GM12873 (cell line): ENCODE measurements around the gene SPINK1.

Experiments used
- TF ChIP-seq, protein P1 (sequence below): IDR thresholded peaks from 2 replicates; pipeline ENCODE4 v1.5.1; 2012; ENCODE audit warnings: low read depth, mild to moderate bottlenecking, moderate library complexity, low read length, control low read depth; ENCODE audit not compliant: insufficient read depth; ENCODE audit errors: missing control alignments

SPINK1 gene

DNA sequence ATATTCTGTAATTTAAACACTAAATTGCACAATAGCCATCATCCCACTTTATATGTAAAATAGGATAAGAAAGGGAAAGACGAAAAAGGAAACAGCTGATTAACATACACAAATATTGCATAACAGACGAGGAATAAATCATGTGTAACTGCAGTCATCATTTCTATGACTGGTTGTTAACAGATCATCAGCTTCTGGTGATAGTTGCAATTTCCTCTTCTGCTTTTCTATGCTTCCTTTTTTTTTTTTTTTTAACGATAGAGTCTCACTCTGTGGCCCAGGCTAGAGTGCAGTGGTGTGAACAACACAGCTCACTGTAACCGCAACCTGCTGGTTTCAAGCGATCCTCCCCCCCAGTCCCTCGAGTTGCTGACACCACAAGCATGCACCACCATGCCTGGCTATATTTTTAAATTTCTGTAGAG lies 26.4 kb downstream of the SPINK1 start:
- TF ChIP-seq, protein P1, sequence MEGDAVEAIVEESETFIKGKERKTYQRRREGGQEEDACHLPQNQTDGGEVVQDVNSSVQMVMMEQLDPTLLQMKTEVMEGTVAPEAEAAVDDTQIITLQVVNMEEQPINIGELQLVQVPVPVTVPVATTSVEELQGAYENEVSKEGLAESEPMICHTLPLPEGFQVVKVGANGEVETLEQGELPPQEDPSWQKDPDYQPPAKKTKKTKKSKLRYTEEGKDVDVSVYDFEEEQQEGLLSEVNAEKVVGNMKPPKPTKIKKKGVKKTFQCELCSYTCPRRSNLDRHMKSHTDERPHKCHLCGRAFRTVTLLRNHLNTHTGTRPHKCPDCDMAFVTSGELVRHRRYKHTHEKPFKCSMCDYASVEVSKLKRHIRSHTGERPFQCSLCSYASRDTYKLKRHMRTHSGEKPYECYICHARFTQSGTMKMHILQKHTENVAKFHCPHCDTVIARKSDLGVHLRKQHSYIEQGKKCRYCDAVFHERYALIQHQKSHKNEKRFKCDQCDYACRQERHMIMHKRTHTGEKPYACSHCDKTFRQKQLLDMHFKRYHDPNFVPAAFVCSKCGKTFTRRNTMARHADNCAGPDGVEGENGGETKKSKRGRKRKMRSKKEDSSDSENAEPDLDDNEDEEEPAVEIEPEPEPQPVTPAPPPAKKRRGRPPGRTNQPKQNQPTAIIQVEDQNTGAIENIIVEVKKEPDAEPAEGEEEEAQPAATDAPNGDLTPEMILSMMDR: no peak

DNA sequence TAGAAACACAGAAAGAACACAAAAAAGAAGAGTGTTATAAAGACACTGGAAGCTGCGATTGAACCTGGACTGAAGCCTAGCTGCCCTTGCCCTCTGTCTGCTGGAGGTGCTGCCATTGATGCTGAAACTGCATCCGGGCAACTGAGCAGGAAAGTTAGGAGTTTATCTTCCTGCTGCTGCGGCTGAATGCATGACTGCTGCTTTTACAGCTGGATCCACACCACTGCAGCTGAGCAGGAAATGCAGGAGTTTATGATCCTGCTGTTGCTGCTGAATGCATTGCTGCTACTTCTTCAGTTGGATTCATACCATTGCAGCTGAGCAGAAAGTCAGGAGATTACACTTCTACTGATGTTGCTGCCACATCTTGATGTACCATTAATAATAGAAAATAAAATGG lies 27.1 kb downstream of the SPINK1 start:
- TF ChIP-seq, protein P1: no peak

DNA sequence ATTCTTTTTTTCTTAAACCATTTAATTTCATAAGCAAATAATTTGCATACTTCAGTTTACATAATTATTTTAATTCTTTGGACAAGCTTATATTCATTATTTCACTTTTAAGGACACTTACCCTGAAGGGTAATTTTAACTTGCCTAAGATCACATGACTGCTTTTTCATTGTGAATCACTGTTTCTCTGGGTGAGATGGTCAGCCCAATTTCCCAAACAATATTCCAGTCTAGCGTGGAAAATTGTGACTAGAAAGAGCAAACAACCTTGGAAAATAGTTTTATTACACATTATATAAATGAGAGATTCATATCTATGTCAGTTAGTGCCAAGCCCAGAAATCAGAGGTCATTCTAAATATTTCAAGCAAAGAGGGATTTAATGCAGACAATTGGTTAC lies 27.5 kb downstream of the SPINK1 start:
- TF ChIP-seq, protein P1: no peak

DNA sequence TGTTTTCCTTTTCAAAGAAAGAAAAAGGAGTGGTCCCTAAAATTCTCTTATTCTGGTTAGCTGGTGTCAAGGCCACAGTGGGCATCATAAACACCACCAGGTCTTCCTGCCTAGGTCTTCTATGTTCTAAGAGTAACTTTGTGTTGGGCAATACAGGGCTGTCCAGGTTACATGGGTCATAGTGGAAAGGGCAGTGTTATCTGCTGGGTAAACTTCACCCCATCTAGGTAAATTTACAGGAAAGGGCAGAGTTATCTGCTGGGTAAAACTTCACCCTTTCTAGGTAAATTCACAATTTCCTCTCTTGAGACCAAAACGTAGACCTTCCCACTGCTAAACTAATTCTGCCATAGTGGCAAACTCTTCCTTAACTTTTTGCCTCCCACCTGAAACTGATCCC lies 30.0 kb downstream of the SPINK1 start:
- TF ChIP-seq, protein P1: no peak

DNA sequence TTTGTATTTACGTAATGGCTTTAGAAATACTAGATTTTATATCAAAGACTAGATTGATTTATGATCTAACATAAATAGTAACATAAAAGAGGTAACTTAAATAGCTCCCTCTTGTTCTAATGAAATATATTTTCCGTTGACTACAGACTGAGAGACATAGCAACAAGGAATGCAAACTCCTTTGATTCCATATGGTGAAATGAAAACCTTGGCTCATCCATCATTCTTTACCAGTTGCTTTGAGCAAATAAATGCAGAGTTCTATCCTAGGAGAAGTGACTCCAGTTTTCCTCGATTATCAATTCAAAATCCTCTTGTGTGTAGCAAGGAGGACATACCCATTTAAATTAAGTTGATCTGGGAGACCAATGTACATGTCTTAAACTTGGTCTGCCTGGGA lies 31.0 kb downstream of the SPINK1 start:
- TF ChIP-seq, protein P1: no peak

DNA sequence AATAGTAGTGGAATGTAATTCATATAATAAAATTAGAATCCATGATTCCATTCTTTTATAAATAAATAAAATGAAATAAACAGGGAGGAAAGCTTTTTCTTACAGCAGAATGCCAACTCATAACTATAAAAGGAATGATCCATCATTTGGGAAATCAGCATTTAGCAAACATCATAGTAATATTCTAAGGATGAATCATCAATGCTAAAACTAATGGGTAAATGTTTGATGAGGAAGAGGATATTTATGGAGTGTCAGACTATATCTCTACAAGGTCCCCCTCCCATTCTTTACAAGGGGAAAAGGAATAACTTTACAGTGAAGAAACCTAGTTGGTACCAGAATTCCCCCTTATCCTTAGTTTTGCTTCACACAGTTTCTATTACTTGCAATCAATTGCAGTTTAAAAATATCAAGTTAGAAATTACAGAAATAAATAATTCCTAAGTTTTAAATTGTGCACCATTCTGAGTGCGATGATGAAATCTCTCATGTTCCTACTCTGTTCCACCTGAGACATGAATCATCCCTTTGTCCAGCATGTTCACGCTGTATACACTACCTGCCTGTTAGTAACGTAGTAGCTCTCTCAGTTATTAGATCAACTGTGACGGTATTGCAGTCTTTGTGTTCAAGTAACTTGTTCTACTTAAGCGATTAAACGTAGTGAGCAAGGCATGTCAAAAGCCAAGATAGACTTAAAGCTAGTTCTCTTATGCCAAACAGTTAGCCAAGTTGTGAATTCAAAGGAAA lies 34.7 kb downstream of the SPINK1 start:
- TF ChIP-seq, protein P1: no peak

DNA sequence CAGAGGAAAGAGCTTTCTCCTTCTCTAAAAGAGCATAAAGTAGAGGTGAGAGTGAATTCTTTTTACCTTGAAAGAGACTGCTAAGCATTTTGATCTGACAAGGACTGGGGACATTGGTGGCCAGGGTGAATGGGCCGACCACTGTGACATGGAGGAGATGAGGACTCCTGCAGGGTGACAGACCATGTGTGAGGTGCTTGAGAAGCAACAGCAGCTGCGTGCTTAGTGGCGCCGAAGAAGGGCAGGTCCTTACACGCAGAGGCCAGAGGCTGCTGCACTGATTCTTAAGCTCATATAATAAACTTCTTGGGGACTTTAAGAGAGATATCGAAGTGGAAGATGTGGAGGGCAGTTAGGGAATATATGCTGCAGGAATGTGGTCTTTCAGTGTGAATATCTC lies 40.3 kb downstream of the SPINK1 start:
- TF ChIP-seq, protein P1: no peak

DNA sequence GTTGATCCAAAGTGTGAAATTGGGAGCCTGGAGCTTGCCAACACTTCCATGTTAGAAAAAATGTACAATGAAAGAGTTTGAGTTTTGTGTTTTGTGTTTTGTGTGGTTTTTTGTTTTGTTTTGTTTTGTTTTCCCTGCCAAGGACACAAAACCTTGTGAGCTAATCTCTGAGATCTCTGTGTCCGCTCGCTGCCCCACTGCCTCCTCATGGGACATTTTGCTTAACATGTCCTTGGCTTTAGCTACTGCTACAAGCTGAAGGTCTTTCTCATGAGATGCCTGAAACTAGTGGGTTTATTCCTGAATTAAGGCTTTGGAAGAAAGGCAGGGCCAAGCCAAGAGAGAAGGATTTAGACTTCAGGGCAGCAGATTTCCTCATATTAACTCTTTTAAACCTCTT lies 41.7 kb downstream of the SPINK1 start:
- TF ChIP-seq, protein P1: no peak
